GM12878 (cell line): Measurements from ENCODE around the gene TRIOBP.

Source experiments
- EED ChIP-seq: sonication (generic); IDR thresholded peaks from 2 replicates; pipeline ENCODE4 v1.6.1; 2016; ENCODE audit warnings: antibody characterized with exemption, low read depth
- ETV6 ChIP-seq, 2 experiments: fragments of 450-650 bp in 1 of 2; IDR thresholded peaks in 1 of 2; conservative IDR thresholded peaks in 1 of 2; 2 replicates each; pipeline ENCODE4 v1.6.1; 2014; ENCODE audit warnings: antibody characterized with exemption in 1 of 2, borderline replicate concordance in 1 of 2, low read depth in 1 of 2, mild to moderate bottlenecking in 1 of 2, moderate library complexity in 1 of 2
- MTA2 ChIP-seq: fragments of 450-650 bp; IDR thresholded peaks from 2 replicates; pipeline ENCODE4 v1.6.1; 2016; ENCODE audit warnings: low read depth, mild to moderate bottlenecking, moderate library complexity
- MYC ChIP-seq: IDR thresholded peaks from 2 replicates; pipeline ENCODE4 v1.6.1; 2011; ENCODE audit warnings: mild to moderate bottlenecking, low read length, moderate library complexity, inconsistent platforms; ENCODE audit not compliant: insufficient read depth, insufficient replicate concordance, insufficient read length, severe bottlenecking
- POLR2A ChIP-seq: IDR thresholded peaks from 2 replicates; pipeline ENCODE4 v1.6.1; 2011; ENCODE audit warnings: low read depth, mild to moderate bottlenecking, low read length
- RFX5 ChIP-seq: IDR thresholded peaks from 2 replicates; pipeline ENCODE4 v1.6.1; 2011; ENCODE audit warnings: low read depth, low read length, improper control_type of control experiment
- TAF1 ChIP-seq: IDR thresholded peaks from 2 replicates; pipeline ENCODE4 v1.6.1; 2011; ENCODE audit warnings: mild to moderate bottlenecking, low read depth, low read length, borderline replicate concordance
- TCF12 ChIP-seq: IDR thresholded peaks from 2 replicates; pipeline ENCODE4 v1.6.1; 2011; ENCODE audit warnings: low read depth, mild to moderate bottlenecking, low read length

GRCh38 chr22:37781434-37782059 is 84.7 kb downstream of the TRIOBP start:
- TF ChIP-seq MTA2 (no peak), TCF12 (no peak), POLR2A (no peak), TAF1 (no peak), ETV6 (conservative IDR thresholded peaks at IDR 0.05 in 1 of 2, IDR thresholded peaks at IDR 0.05 in 1 of 2; ENCODE audit: borderline replicate concordance in 1 of 2, low read depth in 1 of 2) (no peak), MYC (no peak), EED (no peak), RFX5 (no peak)
